OCI-M1 (cell line): Measurements from ENCODE around the gene NOTUM.
"Not testable (repeated sequence)": the region's sequence is repeated elsewhere in the genome, so short reads cannot be mapped to it uniquely, and the experiment has no call there.

ENCODE experiments used
- DNase-seq: peaks from one replicate; lab custom pipeline; 2025; lab: John Stamatoyannopoulos, UW

NOTUM gene

DNA sequence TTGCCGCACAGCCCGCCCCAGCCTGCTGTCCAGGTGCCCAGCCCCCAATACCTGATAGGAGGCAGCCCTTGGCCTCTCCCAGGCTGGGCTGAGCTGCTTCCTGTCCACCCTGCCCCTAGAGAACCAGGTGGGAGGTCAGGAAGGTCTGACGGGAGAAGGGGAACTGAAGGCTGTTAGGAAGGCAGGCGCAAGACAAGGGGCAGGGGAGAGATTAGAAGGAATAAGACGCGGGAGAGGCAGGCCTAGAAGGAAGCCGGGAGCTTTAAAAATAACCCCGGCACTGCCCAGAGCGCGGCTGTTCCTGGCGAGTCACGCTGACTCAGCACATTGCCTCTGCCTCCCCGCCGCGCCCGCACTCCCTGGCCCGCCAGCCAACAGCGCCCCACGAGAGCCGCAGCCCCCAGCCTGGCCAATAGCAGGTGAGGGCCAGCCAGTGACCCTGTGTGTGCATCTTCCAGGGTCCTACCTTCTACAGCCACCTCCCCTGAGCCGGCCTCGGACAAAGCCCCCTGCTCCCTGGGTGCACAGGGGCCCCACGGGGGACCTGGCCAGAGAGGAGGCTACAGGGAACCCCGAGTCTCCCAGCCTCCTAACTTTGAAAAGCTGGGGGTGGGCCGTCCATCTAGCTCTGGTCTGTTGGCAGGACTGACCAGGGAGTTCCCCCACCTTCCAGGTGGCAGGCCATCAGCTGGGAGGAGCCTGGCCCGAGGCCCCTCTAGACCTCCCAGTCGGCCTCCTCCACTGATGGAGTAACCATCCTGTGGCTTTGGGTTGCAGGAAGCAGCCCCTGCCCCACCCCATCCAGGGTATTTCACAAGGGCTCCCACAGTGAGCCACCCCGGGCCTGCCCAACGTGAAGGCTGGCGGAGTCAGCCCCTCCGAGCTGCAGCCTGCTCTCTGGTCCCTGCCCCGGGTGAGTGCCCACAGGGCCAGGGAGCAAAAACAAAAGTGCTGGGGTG, 37.4 kb downstream of the NOTUM start:
- peak; percentile 95 for DNase-seq

DNA sequence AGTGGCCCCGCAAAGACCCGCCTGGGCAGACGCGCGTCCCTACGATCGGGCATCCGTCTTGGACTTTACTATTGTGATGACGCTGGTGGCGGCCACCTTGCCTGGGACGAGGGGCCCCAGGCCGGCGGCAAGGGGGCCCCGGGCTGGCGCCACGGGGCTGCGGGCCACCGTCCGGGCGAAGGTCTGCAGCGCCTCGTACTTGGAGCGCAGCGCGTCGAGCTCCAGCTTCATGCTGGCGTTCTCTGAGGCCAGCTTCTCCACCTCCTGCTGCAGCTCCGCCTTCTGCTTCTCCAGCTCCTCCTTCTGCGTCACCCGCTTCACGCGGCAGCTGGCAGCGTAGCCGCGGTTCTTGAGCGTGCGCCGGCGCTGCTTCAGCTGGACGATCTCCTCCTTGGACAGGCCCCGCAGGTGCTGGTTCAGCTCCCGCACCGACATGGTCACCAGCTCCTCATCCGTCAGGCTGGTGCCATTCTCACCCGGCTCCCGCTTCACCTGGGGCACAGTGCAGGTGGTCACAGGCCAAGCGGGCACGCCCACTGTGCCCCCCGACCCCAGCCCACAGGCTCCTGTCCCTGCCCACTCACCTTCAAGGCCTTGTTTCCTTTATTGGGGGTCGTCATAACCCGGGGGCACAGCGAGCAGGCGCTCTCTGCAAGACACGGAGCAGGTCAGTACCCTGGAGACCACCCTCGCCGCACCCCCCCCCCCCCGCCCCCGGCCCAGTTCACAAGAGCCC, 38.3 kb downstream of the NOTUM start:
- DNase-seq, result no peak

DNA sequence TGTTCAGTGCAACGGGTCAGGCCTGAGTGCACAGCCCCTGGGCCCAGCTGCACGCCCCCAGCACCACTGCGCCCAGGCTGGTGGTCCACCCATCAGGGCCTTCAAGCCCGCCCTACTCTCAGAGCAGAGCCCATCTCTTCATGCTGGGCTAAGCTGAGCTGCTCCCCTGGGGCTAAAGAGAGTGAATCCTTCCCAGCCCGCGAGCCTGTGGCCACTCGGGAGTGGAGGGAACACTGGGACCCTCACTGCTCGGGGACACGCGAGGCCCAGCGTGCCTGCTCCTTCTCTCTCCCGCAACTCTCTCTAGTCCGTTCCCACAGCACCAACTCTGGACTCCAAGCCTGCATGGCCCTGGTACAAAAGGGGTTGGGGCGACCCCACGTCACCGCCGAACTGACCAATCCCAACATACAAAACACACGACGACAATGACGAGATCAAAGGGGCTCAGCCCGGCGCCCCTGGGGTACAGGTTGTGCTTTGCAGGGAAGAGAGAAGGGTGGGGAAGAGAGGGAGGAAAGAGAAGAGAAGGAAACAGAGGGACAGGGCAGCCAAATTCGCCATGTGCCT, 38.9 kb downstream of the NOTUM start:
- DNase-seq, result no peak

DNA sequence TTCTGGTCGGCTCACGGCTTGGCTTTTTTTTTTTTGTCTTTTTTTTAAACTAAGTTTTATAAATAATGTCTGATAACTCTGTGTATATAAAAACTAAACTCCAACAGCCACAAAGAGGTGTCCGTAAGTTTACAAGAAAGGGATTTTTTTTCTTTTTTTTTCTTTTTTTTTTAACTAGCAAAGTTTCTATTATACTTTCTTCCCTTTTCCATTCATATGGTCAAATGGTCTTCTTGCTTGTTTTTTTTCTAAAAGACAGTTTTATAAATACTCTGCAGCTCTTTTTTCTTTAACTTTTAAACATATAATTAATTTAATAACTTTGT, 39.5 kb downstream of the NOTUM start:
- DNase-seq, result no peak

DNA sequence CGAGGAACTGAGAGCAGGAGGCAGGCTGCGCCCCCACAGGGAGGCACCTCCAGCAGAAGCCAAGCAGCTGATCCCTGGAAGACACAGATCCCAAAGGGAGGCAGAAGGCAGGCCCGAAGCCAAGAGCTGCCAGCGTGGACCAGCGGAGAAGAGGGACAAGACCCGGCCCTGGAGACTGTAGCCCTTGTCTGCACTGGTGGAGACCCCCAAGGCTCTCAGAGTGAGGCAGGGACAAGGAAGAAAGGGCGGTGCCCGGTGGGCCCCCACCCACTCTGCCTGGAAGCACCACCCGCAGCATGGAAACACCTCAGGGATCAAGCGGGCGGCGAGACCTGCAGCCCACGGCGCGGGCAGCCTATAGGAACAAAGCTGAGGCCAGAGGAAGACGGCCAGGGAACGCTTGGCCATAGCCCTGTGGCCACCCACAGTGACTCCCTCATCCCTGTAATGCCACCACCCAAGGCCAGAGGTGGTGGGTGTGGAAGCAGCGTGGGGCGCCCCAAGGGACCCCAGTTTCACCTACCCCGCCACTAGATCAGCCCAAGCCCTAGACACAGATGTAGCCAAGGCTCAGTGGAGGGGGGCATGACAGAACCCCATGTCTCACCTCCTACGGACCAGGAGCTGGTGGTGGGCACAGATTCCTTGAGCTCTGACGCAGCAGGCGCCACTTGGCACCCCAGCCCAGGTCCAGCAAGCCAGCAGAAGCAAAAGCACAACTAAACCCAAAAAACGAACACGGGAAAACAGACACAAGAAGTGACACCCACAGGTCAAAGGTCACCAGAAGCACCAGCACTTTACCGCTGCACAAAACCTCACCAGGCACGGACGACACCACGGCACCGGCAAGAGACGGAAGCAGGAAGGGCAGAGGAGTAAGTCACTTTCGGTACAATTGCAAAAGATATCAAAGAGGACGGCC, 40.1 kb downstream of the NOTUM start:
- no peak for DNase-seq

DNA sequence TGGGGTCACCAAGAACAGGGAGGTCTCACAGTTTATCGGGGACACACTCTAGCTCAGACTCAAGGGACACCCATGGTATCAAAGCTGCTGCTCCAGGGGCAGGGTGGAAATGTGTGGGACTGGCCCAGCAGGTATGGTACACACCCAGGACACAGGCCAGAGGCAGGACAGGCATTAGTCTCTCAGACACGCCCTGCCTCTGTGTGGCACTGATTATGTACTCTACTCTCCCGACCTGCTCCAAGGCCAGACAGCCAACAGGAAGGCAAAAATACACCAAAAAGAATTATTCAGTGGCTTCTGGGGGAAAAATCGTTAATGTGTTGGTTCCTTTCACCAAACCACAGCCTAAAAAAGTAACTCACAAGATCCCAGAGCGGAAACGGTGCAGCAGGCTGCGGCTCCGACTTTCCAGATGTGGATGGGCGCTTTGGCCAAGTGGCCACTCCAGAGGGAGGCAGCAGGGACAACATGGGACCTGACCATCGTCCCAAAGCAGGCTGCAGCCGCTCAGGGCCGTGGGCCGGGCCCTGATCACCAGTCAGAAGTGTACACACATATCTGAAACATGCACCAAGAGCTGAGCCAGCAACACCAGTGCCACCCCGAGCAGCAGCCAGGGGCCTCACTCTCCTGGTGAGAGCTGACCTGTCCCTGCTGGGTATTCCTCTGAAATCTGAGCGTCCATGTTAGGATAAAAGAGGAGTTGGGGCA, 42.0 kb downstream of the NOTUM start:
- DNase-seq, result peak; percentile 19

DNA sequence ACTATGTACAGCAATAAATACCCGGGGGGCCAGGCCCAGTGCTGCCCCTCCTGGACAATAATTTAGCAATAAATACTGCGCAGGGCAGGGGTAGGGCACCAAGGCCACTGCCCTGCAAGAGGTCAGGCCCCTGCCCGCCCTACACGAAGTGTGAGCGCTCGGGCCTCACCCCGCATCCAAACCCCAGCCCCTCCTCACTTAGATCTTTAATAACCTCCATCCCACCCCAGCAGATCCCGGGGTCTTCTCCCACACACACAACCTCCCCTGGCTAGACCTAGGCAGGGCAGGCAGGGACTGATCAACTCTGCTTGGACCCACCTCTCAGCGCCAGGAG, 42.7 kb downstream of the NOTUM start:
- DNase-seq, result not testable (repeated sequence)

DNA sequence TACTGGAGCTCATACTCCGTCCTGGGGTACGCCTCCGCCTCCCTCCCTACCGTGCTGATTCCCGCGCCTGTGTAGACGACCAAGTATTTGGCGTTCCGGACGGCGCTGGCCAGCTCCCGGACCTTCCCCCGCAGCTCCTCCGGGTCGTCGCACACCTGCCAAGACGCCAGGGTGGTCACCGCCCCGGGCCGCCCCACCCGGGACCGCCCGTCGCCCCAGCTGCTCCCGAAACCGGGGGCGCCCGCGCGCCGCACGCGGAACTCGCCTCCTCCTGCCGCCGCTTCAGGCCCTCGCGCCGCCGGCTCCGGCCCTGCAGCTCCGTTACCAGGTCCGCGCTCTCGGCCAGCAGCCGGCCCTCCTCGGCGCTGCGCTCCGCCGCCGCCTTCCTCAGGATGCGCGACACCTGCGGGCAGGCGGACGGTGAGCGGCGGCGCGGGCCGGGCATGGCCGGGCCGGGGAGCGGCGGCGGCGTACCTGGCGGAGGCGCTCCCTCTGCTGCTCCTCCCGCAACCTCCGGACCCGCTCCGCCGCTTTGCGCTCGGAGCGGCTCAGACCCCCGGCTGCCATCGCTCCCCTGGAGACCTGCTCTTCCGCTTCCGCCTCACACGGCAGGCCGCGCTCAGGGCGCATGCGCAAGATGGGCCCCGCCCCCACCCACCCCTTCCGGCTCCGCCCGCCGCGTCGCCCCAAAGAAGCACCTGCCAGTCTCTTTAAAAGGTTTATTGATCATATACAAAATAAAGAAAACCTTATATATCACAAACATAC, 43.2 kb downstream of the NOTUM start, which contains the start of gene SIRT7:
Gene SIRT7 (minus strand): TSS at position 612 of the 768 bp plus-strand sequence. CDS start 45 bp downstream, at position 567.
- DNase-seq, result peak; percentile 92

DNA sequence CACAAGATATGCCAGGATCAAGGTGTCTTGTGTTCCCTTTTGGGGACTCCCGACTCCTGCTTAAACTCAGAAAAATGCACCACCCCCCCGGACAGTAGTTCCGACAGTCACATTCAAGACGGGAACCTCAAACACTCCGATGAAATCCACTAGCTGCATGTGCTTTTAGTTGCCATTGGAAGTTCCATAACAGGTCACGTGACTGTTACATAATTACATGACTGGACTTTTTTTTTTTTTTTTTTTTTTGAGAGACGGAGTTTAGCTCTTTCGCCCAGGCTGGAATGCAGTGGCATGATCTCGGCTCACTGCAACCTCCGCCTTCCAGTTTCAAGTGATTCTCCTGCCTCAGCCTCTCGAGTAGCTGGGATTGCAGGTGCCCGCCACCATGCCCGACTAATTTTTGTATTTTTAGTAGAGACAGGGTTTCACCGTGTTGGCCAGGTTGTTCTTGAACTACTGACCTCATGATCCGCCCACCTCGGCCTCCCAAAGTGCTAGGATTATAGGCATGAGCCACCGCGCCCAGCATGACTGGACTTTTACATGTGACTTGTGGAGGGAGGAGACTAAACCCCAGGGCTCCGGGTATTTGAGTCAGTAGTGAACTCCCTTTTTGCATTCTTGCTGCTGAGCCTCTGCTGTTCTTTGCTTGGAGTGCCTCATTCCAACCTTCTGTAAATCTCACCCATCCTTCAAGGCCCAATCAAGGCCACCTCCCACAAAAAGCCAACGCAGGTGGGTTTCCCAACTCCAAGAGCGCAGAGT, 44.6 kb downstream of the NOTUM start:
- DNase-seq, result peak; percentile 17

DNA sequence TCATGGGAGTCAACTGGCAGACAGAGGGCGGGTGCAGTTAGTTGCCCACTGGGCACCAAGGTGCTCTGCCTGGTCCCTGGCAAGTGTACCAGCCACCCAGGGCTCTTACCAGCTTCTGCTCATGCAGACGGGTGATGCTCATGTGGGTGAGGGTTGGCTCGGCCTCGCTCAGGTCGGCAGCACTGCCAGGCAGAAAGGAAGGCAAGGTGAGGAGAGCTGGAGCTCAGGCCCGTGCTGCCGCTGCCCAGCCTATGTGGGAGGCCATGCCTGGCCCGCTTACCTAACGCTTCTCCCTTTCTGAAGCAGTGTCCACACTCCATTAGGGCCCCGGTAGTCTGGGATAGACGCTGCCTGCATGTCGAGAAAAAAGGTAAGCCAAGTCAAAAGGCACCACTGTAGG, 45.7 kb downstream of the NOTUM start:
- DNase-seq, result no peak

DNA sequence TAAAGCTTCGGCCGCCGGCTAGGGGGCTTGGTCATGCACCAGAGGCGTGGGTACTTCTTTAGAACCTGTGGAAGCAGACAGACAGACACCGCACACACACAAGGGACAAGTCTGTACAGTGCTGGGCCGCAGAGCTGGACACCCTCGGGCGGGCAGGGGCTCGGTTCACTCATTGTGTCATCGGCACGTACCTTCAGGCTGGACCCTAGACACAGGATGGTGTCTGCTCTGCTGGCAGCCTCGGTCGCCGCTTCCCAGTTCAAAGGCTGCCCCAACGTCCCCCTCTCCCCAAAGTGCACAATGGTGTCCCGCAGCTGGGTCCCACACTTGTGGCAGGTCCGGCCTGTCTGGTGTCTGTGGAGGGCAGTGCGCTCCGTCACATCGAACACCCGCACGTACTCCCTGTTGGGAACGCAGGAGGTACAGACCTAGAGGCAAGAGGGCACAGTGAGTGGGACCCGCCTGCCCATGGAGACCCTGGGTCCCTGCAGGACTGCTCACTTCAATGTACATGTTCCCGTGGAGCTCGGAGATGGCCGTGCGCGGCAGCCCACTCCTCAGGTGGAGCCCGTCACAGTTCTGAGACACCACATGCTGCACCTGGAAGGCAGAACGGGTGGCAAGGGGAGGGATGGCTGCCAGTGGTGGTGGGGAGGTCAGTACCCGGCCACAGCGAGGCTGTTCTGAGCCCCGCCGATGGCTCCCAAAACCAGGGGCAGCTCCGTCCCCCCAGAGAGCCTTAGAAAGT, 46.7 kb downstream of the NOTUM start:
- no peak for DNase-seq

DNA sequence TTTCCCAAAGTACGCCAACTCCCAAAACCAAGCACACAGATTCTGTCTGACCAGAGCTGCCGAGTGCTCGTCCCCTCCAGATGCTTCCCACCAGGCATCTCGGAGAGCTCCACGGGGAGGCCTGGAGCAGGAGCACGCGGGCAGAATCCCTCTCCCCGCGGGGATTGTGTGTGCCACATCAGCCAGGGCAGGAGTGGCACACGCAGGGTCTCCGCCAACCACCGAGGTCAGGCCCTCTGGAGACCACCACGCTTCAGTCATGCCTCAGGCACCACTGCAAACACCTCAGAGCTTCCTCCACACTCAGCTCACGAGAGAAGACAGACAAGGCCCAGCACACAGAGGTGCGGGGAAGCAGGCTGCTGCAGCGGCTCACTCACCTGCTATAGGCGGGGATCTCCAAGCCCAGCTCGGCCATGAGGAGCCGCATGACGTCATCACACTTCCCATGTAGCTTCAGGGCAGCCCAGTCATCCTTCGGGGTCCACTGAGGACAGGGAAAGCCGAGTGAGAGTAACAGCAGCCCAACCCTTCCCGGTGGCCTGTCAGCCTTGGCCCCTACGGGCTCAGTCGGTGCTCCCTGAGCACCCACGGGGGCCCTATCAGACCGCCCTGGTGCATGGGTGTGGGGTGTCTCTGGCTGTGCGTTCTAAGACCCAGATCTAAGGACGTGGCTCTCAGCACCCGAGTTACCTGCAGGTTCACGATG, 47.4 kb downstream of the NOTUM start:
- DNase-seq, result no peak

DNA sequence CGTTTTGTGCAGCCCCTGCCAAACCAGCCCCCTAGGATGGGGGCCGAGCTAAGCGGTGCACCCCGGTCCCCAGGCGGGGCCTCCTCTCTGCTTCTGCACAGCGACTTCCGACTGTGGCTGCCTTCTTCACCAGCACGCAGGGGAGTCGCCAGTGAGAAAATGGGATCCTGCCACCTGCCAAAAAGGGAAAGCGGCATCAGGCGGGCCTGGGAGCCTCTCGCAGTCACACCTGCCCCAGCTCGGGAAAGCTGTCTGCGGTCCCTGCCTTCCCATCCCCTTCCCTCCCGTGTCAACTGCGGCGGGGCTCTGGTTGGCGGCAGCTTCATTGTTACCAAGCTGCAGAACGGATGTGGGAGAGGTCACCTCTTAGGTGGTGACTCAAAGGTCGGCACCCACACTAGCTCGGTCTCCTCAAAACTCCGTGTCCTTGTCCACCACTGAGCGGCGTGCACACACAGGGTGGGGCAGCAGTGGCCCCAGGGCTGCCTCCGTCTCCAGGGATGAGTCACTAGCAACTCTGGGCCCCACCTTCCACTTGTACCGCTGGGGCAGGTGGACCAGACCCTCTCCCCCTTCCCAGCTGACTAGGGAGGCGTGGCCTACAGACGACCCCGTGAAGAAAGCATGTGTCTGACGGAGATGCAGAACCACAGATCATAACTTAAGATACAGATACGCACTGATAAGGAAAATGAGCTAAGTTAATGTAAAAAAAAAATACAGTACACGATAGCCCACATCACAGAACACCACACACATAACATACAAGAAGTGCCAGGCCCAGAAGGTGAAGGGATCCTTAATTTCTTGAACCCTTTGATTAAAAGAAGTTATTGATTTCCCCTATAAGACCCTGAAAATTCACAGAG, 48.3 kb downstream of the NOTUM start:
- no peak for DNase-seq

DNA sequence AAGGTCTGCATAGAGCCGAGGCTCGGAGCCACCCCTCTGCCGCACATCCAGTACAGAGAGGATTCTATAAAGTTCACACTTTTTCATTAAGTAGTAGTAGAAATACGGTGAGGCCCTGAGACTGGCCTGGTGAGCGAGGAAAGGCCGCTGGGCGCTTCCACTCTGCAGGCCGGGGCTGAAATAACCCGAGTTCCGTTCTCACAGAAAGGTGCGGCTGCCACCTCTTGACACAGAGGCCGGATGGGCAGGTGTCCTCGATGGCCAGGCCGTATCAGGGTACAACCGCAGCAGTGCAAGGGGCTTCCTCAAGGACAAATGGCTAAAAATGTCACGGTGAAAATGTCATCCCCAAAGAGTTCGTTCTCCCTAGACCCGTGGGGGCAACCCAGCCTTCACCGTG, 49.0 kb downstream of the NOTUM start:
- no peak for DNase-seq

DNA sequence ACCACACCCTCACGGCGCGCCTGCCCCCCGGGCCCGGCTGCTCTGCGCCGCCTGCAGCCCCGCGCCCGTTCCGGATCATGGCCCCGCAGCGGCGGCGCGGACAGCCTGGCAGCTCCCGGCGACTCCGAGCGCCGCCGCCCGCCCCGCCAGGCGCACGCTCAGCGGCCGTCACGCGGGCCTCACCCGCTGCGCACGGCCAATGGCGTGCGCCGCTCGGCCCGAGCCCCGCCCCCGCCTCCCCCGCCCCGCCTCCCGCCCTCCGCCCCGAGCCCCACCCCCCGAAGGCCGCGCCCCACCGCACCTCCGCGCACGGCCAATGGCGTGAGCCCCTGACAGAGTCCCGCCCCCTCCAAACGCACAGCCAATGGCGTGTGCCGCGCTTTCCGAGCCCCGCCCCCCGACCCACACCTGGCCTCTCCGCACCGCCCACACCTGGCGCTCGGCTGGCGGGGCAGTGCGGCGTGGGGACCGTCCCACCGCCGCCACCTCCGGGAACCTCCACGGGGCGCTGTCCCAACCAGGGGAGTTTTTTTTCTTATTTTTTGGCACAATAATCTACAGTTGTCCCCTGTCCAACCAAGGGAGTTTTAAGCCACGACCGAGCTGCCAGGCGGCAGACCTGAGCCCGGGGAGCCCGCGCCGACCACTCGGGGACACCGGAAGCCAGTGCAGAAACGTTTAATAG, 49.6 kb downstream of the NOTUM start, which contains the start of gene PCYT2:
Gene PCYT2 (minus strand): TSS at position 123 of the 685 bp plus-strand sequence. CDS start 44 bp downstream, at position 79.
- peak; percentile 88 for DNase-seq

DNA sequence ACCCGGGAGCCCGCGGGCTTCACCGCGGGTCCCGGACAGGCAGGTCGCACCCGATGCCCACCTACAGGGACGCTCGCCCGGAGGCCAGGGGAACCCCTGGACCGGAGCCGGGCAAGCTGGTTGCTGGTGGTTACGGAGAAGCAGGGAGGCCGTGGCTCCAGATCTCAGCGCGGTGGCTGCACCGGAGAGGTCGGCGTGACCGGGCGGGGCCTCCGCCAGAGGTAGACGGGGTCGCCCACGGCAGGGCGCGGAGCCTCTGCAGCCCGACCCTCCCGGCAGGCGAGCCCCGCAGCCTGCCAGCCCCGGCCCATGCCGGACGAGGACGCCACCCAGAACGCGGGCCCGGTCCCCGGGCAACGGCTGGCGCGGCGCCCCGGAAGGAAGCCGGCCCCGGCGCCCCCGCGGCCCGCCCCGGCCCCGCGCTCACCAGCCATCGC, 50.1 kb downstream of the NOTUM start:
- DNase-seq, result peak; percentile 49
